WI38 (cell line): Measurements from ENCODE around the gene STC2.
"Not testable (repeated sequence)": the region's sequence is repeated elsewhere in the genome, so short reads cannot be mapped to it uniquely, and the experiment has no call there.

ENCODE experiments used
- H3K4me3 ChIP-seq: 2 replicates; pipeline ENCODE4 v1.5.1; 2011; ENCODE audit warnings: low read depth, mild to moderate bottlenecking, control low read depth, low read length
- CTCF ChIP-seq: IDR thresholded peaks from 2 replicates; pipeline ENCODE4 v1.5.1; 2012; ENCODE audit warnings: low read depth, mild to moderate bottlenecking, control low read depth, low read length

Gene STC2

GRCh38 chr5:173327948-173328843 lies at the start of gene STC2:
Gene STC2 (minus strand): TSS chr5:173328414. CDS start chr5:173328193, 221 bp downstream.
- TF ChIP-seq CTCF, result no peak
- H3K4me3 ChIP-seq, result peak within 1 kb of the TSS; percentile 95

GRCh38 chr5:173371400-173371799 lies 43.2 kb upstream of the STC2 start:
- TF ChIP-seq CTCF, result no peak
- H3K4me3 ChIP-seq, result no peak overlapping the region

GRCh38 chr5:173363406-173363805 lies 35.2 kb upstream of the STC2 start:
- H3K4me3 ChIP-seq, result not testable (repeated sequence)

- H3K4me3 ChIP-seq, result no peak overlapping the region
- TF ChIP-seq CTCF, result no peak
Measured at GRCh38 chr5:173355561-173355960, 27.3 kb upstream of the STC2 start.

GRCh38 chr5:173354645-173355044 lies 26.4 kb upstream of the STC2 start:
- no peak overlapping the region for H3K4me3 ChIP-seq
- no peak for TF ChIP-seq CTCF

- no peak overlapping the region for H3K4me3 ChIP-seq
- no peak for TF ChIP-seq CTCF
Measured at GRCh38 chr5:173352366-173353349, 24.4 kb upstream of the STC2 start.

- H3K4me3 ChIP-seq, result no peak overlapping the region
- no peak for TF ChIP-seq CTCF
Measured at GRCh38 chr5:173342813-173343755, 14.9 kb upstream of the STC2 start.
